GM18499 (cell line): Measurements from ENCODE around the gene NUP133.

Experiments
- ATAC-seq: cut with Tn5 transposase; IDR thresholded peaks from one replicate; pipeline ENCODE4 v1.9.1; 2021; ENCODE audit warnings: moderate number of reproducible peaks; ENCODE audit not compliant: insufficient read depth, unreplicated experiment

Gene NUP133

DNA sequence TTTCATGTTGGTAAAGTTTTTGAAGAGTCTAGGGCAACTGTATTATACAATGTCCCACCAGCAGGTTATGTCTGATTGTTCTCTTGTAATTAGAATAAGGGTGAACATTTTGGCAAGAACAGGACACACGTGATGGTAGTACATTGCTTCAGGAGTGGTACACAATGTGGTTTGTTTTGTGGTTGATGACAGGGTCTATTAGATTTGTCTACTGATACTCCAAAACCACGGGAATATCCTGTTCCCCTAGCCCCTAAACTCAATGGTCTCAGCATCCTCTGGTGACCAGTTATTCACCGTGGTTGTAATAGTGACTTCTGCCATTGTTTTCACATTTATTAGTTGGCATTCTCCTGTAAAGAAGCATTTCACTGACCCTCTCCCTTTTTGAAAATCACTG is 52.1 kb downstream of the NUP133 start:
- ATAC-seq, result no peak

- ATAC-seq, result no peak
Observed at GRCh38 chr1:229454056-229454455, 54.1 kb downstream of the NUP133 start.

GRCh38 chr1:229452956-229453801 is 55.0 kb downstream of the NUP133 start:
- no peak for ATAC-seq

DNA sequence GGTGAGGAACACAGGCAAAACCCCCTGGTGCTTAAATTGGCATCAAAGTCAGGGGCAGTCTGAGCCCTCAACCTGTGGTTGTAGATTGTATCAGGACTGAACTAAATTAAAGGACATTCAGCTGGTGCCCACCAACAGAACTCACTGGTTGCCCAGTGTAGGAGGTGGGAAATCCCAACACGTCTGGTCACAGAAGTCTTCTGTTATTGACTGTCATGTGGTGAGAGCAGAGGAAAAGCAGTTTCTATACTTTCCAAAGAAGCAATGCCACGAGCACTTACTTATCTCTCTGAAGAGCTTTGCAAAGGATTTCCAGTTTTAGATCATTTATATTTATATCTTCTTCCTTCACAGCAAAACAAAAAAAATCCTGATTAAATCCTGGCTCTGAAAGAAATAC is 59.3 kb downstream of the NUP133 start:
- ATAC-seq, result no peak

DNA sequence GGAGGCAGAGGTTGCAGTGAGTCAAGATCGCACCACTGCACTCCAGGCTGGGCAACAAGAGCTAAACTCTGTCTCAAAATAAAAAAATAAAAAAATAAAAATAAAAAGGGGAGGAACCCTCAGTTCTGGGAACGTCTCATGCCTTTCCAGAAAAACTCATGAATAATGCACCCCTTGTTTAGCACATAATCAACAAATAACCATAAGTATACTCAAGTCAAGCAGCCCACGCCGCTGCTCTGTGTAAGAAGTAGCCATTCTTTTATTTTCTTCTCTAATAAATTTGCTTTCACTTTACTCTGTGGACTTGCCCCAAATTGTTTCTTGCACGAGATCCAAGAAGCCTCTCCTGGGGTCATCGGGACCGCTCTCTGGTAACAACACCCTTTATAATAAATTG is 59.8 kb downstream of the NUP133 start:
- ATAC-seq, result no peak

DNA sequence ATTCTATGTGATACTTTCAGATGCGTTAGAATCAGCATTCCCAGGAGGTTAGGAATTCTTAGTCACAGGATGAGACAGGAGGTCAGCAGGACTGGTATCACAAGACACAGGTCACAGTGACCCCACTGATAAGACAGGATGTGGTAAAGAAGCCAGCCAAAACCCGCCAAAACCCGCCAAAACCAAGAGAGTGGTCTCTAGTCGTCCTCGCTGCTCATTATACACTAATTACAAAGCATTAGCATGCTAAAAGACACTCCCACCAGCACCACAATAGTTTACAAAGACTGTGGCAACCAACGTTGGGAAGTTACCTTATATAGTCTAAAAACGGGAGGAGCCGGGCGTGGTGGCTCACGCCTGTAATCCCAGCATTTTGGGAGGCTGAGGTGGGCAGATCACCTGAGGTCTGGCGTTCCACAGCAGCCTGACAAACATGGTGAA is 60.3 kb downstream of the NUP133 start:
- no peak for ATAC-seq

- ATAC-seq, result no peak
Observed at GRCh38 chr1:229445828-229446227, 62.3 kb downstream of the NUP133 start.

GRCh38 chr1:229440851-229441537 is 67.1 kb downstream of the NUP133 start:
- peak; percentile 92 for ATAC-seq

DNA sequence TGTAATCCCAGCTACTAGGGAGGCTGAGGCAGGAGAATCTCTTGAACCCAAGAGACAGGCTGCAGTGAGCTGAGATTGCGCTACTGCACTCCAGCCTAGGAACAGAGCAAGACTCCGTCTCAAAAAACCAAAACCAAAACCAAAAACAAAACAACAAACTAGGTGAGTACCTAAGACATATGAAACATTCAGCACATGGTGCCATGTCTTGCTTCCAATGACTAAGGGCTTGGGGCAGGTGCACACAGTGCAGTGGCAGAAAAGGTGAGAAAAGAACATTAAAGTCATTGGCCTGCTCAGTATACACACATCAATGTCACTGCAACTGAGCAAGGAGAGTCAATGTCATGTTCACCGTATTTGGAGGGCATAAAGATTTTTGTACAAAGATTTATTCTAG is 70.1 kb downstream of the NUP133 start:
- no peak for ATAC-seq

GRCh38 chr1:229437443-229437842 is 70.7 kb downstream of the NUP133 start:
- no peak for ATAC-seq

DNA sequence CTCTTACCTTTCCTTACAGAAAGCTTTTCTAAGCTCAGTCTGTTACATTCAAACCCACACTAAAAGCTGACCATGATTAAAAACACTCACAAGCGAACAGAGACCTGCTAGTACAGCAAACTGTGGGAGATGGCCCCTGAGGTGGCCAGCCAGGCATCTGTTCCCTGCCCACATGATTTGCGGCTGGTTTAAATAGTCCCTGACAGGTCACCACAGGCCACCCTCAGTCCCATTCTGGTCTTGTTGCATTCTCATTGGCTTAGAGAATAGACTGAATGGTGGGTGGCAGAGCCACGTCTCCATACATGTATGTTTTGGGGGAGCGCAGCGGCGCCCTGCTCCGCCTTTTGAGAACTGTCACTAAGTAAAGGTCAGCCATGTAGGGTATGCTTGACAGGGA is 71.9 kb downstream of the NUP133 start:
- no peak for ATAC-seq

GRCh38 chr1:229434641-229435051 is 73.5 kb downstream of the NUP133 start:
- ATAC-seq, result no peak

GRCh38 chr1:229434005-229434640 is 74.0 kb downstream of the NUP133 start, which contains the start of gene ACTA1:
Gene ACTA1, minus strand, starts transcription at chr1:229434094. Its CDS starts 979 bp downstream, at chr1:229433115.
- no peak for ATAC-seq

- no peak for ATAC-seq
Observed at GRCh38 chr1:229433364-229434004, 74.7 kb downstream of the NUP133 start.

DNA sequence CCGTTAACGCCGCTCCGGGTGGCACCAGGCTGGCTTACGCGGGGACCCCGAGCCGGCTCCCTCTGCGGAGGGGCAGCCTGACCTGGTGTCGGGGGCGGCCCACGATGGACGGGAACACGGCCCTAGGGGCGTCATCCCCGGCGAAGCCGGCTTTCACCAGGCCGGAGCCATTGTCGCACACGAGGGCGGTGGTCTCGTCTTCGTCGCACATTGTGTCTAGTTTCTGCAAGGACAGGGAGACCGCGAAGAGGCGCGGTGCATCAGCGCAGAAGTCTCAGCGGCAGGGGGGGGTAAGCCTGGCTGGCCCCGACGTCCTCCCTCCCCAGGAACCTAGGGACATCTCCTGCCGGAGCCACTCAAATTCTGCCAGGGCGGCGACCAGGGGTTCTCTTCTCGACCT is 75.2 kb downstream of the NUP133 start:
- ATAC-seq, result no peak

- ATAC-seq, result no peak
Observed at GRCh38 chr1:229432116-229432461, 76.1 kb downstream of the NUP133 start.

- ATAC-seq, result no peak
Observed at GRCh38 chr1:229431284-229432115, 76.6 kb downstream of the NUP133 start.

DNA sequence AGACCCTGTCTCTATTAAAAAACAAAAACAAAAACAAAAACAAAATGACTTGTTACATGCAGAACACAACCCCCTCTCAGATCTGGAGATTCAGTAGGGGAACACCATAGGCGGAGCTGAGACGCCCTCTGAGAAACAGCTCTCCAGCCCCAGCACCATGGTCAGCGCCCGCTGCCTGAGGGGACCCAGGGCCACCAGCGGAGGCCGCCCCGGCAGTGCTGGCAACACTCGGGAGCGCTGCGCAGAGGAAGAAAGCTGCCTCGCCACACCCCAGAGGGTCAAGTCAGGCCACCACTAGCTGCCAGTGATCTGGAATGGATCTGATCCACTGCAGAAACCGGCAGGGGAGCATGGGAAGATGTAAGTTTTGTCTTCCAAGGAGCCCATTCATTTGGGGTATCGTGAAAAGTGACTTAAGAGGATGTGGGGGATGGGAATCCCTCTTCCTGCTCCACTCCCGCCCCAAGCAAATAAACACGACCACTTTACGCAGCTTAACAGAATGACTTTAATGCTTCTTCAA is 77.3 kb downstream of the NUP133 start:
- no peak for ATAC-seq

GRCh38 chr1:229428256-229428655 is 79.9 kb downstream of the NUP133 start:
- no peak for ATAC-seq

DNA sequence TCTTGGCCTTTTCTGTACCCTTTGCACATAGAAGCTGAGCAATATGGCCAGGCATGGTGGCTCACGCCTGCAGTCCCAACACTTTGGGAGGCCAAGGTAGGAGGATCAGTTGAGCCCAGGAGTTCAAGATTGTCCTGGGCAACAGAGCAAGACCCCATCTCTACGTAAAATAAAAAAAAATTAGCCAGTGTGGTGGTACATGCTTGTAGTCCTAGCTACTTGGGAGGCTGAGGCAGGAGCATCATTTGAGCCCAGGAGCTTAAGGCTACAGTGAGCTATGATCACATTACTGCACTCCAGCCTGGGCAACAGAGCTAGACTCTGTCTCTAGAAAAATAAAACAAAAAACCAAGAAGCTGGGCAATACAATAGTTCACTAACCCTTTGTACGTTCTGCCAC is 80.6 kb downstream of the NUP133 start:
- ATAC-seq, result no peak
